GM18520 (cell line): ENCODE results near the gene UBAP2L.
"Not testable (repeated sequence)": the region's sequence is repeated elsewhere in the genome, so short reads cannot be mapped to it uniquely, and the experiment has no call there.

Source experiments
- ATAC-seq: cut with Tn5 transposase; IDR thresholded peaks from one replicate; pipeline ENCODE4 v1.9.1; 2021; ENCODE audit not compliant: unreplicated experiment

Gene UBAP2L

DNA sequence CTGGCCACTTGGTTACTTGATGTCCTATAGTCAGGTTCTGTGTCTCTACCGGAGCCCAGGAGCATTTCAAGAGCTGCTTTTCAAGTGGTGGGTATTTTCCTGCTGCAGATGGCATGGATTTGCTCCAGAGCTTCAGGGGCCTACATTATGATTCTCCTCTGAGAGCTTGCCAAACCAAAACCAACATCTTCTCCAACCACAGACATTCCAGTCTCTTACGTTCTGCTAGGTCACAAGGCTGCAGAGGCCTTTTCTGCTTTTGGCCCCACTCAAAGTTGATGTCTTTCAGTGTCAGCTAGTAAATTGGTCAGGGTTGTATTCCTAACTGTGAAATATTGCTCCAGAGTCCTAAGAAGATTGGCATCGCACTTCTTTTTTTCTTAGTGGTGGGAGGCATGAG lies 85.4 kb downstream of the UBAP2L start:
- ATAC-seq, result no peak

GRCh38 chr1:154307670-154308270 lies 87.0 kb downstream of the UBAP2L start:
- not testable (repeated sequence) for ATAC-seq

DNA sequence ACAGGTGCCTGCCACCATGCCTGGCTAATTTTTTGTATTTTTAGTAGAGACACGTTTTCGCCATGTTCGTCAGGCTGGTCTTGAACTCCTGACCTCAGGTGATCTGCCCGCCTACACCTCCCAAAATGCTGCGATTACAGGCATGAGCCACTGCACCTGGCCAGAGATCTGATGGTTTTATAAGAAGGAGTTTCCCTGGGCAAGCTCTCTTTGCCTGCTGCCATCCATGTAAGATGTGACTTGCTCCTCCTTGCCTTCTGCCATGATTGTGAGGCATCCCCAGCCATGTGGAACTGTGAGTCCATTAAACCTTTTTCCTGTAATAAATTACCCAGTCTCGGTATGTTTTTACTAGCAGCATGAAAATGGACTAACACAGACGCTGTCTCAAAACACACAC lies 88.4 kb downstream of the UBAP2L start:
- not testable (repeated sequence) for ATAC-seq

DNA sequence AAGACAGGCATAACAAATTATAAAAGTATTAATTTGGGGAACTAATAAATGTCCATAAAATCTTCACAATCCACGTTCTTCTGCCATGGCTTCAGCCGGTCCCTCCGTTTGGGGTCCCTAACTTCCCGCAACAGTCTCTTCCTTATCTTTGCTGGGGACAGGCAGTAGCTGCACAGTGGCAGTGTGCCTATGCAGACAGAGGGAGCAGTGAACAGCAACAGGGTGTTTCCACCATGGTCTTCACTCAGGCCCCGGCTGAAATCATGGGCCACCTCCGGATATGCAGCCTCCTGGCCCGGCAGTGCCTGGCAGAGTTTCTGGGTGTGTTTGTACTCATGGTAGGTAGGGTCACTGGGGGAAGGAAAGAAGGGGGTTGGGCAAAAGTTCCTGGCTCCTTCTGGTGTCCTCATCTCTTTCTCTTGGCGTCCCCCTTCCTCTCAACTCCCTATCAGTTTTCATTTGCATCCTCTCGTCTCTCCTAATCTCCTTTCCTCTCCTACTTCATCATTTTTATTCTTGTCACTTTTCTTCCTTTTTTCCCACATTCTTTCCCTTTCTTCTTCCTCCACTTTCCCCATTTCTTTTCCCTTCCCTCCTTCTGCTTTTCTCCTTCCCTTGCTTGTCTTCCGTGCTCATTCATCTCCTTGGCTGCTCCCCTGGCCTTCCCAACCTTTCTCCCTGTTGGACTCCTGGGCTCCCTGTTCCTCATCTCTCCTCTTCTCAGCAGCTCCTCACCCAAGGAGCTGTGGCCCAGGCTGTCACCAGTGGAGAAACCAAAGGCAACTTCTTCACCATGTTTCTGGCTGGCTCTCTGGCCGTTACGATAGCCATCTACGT lies 91.7 kb downstream of the UBAP2L start:
- ATAC-seq, result not testable (repeated sequence)

GRCh38 chr1:154313066-154313356 lies 92.3 kb downstream of the UBAP2L start:
- no peak for ATAC-seq

DNA sequence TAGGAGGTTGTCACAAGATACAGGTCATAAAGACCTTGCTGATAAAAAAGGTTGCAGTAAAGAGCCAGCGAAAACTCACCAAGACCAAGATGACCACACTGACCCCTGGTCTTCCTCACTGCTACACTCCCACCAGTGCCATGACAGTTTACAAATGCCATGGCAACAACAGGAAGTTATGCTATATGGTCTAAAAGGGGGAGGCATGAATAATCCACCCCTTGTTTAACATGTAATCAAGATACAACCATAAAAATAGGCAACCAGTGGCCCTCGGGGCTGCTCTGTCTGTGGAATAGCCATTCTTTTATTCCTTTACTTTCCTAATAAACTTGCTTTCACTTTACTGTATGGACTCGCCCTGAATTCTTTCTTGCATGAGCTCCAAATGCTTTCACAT lies 93.5 kb downstream of the UBAP2L start:
- not testable (repeated sequence) for ATAC-seq

DNA sequence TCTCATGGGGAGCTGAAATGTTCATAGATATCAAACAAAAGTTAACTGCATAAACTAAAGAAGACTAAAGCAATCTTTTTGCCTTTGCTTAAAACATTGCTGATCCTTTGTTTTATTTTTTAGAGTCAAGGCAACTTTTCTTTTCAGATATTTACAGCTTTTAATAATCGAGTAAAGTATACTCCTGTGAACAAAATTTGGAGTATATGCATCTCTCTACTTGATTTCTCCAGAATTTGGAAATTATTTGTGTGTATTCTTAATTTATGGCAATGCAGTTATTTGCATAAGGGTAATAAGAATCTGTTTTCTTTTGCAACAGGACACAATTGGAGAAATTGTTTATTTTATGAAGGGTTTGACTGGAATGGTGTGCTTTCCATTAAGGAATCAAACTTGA lies 95.9 kb downstream of the UBAP2L start:
- ATAC-seq, result no peak

GRCh38 chr1:154318386-154318785 lies 97.6 kb downstream of the UBAP2L start:
- ATAC-seq, result no peak
